Measurements from ENCODE around the gene RAD51B.

The RAD51B gene

GRCh38 chr14:68561531-68562007 lies 742.0 kb downstream of the RAD51B start:
- DNase-seq (ENCODE audit: low read depth in 1 of 2, low spot score in 1 of 2), result no peak

- DNase-seq (ENCODE audit: low read depth in 1 of 2, low spot score in 1 of 2), result no peak
These were observed 743.3 kb downstream of the RAD51B start for GRCh38 chr14:68562911-68563250.

- DNase-seq (ENCODE audit: low read depth in 1 of 2, low spot score in 1 of 2), result no peak
These were observed 743.9 kb downstream of the RAD51B start for GRCh38 chr14:68563251-68564131.

GRCh38 chr14:68564191-68564825 lies 744.7 kb downstream of the RAD51B start:
- DNase-seq (ENCODE audit: low read depth in 1 of 2, low spot score in 1 of 2), result no peak

- DNase-seq (ENCODE audit: low read depth in 1 of 2, low spot score in 1 of 2), result no peak
These were observed 745.5 kb downstream of the RAD51B start for GRCh38 chr14:68564826-68565759.

- DNase-seq (ENCODE audit: low read depth in 1 of 2, low spot score in 1 of 2), result no peak
These were observed 746.5 kb downstream of the RAD51B start for GRCh38 chr14:68566075-68566474.

GRCh38 chr14:68568907-68569897 lies 749.6 kb downstream of the RAD51B start:
- no peak for DNase-seq (ENCODE audit: low read depth in 1 of 2, low spot score in 1 of 2)

- no peak for DNase-seq (ENCODE audit: low read depth in 1 of 2, low spot score in 1 of 2)
These were observed 750.4 kb downstream of the RAD51B start for GRCh38 chr14:68569970-68570409.

- no peak for DNase-seq (ENCODE audit: low read depth in 1 of 2, low spot score in 1 of 2)
These were observed 751.6 kb downstream of the RAD51B start for GRCh38 chr14:68571114-68571591.

GRCh38 chr14:68571928-68572525 lies 752.4 kb downstream of the RAD51B start:
- no peak for DNase-seq (ENCODE audit: low read depth in 1 of 2, low spot score in 1 of 2)

GRCh38 chr14:68573126-68573525 lies 753.5 kb downstream of the RAD51B start:
- no peak for DNase-seq (ENCODE audit: low read depth in 1 of 2, low spot score in 1 of 2)

- DNase-seq (ENCODE audit: low read depth in 1 of 2, low spot score in 1 of 2), result no peak
These were observed 754.1 kb downstream of the RAD51B start for GRCh38 chr14:68573722-68574121.

- DNase-seq (ENCODE audit: low read depth in 1 of 2, low spot score in 1 of 2), result no peak
These were observed 754.9 kb downstream of the RAD51B start for GRCh38 chr14:68574461-68574860.

GRCh38 chr14:68574906-68575305 lies 755.3 kb downstream of the RAD51B start:
- DNase-seq (ENCODE audit: low read depth in 1 of 2, low spot score in 1 of 2), result no peak

- DNase-seq (ENCODE audit: low read depth in 1 of 2, low spot score in 1 of 2), result no peak
These were observed 755.8 kb downstream of the RAD51B start for GRCh38 chr14:68575426-68575825.

GRCh38 chr14:68576031-68576430 lies 756.5 kb downstream of the RAD51B start:
- DNase-seq (ENCODE audit: low read depth in 1 of 2, low spot score in 1 of 2), result no peak

GRCh38 chr14:68576496-68577244 lies 757.1 kb downstream of the RAD51B start:
- DNase-seq (ENCODE audit: low read depth in 1 of 2, low spot score in 1 of 2), result no peak

- no peak for DNase-seq (ENCODE audit: low read depth in 1 of 2, low spot score in 1 of 2)
These were observed 758.4 kb downstream of the RAD51B start for GRCh38 chr14:68577802-68578541.
